ENCODE data around the gene TTF1.

The TTF1 gene

DNA sequence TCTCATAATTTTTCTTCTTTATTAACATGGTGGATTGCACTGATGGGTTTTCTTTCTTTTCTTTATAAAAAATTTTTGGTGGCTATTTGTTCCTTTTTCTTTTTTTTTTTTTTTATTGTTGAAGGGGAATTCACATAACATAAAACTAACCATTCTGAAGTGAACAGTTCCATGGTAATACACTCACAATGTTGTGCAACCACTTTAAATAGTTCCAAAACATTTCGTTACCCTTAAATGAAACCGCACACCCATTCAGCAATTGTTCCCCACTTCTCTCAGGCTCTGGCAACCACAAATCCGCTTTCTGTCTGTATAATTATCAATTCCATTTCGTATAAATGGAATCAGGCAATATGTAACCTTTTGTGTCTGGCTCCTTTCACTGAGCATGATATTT lies 40.2 kb downstream of the TTF1 start:
- DNase-seq (ENCODE audit: low read depth), result no peak

- DNase-seq (ENCODE audit: low read depth), result no peak
These were observed 40.7 kb downstream of the TTF1 start for GRCh38 chr9:132365986-132366385.

GRCh38 chr9:132364068-132364467 lies 42.6 kb downstream of the TTF1 start:
- DNase-seq (ENCODE audit: low read depth), result no peak

DNA sequence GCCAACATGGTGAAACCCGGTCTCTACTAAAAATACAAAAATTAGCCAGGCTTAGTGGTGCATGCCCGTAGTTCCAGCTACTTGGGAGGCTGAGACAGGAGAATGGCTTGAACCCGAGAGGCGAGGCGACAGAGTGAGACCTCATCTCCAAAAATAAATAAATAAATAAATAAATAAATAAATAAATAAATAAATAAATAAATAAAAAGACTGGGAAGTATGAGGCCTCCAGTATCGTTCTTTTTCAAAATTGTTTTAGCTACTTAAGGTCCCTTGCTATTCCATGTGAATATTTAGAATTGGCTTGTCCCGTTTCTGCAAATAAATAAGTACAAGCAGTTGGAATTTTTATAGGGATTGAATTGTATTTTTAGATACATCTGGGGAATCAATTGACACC lies 48.9 kb downstream of the TTF1 start:
- DNase-seq (ENCODE audit: low read depth), result no peak

GRCh38 chr9:132356324-132356924 lies 50.2 kb downstream of the TTF1 start:
- no peak for DNase-seq (ENCODE audit: low read depth)

DNA sequence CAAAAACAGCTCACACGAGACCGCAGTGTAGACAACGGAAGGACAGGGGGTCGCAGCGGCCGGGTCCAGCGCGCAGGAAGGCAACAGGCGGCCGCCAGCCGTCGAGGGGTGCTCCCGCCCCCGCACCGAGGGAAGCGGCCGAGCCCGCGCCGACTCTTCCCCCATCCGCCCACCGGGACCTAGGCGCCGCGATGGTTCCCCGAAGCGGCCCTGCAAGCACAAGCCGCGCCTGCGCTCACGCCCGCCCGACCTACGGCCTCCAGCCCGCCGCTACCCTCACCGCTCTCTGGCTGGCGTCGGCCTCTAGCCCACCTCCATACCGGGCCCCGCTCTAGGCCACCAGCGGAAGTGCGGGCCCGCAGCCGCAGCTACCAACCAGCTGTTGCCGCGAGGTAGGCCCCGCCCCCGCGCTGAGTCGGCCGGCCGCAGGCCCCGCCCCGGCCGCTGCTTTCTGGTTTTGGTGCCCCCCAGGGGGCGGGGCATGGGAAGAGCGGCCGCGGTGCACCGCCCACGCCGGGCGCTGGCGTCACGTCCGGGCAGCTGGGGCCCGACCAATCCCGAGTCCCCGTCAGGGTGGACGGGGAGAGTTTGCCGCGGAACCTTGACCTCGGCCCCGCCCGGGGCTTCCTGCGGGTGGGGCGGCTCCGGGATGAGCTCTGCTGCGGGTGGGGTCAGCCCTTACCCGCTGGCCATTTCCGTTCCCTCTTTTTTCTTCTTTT lies 51.8 kb downstream of the TTF1 start, which contains the start of gene SETX:
Gene SETX, minus strand, starts transcription at position 350 of the 719 bp plus-strand sequence. CDS start 5,558 bp downstream, outside the sequence.
- peak; percentile 97 for DNase-seq (ENCODE audit: low read depth)

DNA sequence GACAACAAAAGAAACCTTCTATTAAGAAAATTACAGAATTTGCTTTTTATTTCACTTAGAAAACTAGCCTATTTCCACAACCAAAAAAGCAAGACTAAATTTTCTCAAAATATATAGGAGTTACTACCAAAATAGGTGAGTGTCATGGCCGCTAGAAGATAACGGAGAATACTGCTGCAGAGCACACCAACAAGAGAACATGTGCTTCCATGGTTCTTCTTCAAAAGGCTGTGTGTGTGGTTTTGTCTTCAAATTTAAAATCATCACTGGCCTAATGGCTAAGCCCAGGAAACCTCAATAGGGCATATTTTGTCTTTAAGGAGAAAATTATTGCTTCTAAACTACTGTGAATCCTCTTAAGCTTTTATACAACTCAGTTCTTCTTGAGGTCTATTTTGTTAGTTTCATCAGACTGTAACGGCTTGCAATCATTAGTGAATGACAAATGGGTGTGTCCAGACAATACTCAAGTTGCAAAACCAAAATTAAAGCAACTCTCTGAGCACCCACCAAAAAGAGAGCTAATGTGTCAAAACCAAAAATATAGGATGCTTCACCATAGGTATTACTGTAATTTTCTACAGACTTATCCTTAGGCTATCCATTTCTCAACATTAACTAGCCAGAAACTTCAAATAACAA lies 55.1 kb downstream of the TTF1 start:
- no peak for DNase-seq (ENCODE audit: low read depth)

GRCh38 chr9:132350861-132351315 lies 55.8 kb downstream of the TTF1 start:
- no peak for DNase-seq (ENCODE audit: low read depth)

DNA sequence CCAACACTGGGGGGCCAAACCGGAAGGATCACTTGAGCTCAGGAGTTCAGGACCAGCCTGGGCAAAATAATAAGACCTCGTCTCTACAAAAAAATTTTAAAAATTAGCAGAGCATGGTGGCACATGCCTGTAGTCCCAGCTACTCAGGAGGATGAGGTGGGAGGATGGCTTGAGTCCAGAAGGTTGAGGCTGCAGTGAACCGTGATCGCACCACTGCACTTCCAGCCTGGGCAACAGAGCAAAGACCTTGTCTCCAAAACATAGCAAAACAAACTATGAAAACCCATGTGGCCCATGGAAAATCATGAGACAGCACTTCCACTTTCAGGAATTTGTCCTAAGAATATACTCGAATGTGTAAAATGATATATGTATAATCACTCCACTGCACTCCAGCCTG lies 58.0 kb downstream of the TTF1 start:
- DNase-seq (ENCODE audit: low read depth), result no peak

DNA sequence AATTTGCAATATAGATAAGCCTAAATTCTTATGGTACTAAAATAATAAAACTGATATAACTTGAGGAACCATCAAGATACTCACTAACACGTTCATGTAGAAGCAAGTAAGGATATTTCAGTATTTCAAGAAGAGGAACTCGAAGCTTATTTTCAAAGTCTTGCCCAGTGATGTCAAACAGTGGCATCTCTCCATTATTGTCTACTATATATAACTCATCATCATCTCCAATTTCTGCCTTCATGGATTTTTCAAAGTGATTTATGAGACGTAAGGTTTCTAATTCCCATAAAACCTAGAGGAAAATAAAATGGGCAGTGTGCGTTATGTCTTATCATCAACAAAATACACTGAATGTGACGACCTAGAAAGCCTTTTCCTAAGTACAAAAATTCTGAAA lies 60.5 kb downstream of the TTF1 start:
- DNase-seq (ENCODE audit: low read depth), result no peak

GRCh38 chr9:132341177-132341840 lies 65.3 kb downstream of the TTF1 start:
- DNase-seq (ENCODE audit: low read depth), result no peak

DNA sequence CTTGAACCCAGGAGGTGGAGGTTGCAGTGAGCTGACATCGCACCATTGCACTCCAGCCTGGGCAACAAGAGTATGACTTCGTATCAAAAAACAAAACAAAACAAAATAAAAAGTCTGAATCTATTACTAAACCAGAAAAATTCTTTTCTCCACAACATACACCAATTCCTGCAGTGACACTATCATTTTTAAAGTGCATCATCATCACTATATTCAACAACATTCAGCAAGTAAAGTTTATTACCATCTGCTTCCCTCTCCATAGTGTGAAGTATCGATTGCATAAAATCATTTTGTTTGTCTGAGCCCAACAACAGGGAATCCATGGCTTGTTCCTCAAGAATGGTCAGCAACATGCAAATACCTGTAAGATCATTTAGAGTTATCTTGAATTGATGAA lies 72.3 kb downstream of the TTF1 start:
- no peak for DNase-seq (ENCODE audit: low read depth)

DNA sequence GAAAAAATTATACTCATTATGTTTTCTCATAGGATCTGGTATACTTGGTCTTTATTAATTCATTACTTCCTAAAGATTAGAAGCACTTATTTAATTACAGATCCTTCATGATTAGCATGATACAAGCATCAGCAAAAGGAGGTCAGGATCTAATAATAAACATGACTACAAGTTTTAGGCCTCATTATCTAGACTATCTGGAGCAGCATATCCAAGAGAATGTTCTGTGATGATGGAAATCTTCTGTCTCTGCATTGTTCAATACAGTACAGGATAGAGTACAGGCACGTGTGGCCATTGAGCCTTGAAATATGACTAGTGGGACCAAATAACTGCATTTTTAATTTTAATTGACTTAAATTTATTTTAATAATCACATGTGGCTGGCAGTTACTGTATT lies 73.1 kb downstream of the TTF1 start:
- DNase-seq (ENCODE audit: low read depth), result no peak

DNA sequence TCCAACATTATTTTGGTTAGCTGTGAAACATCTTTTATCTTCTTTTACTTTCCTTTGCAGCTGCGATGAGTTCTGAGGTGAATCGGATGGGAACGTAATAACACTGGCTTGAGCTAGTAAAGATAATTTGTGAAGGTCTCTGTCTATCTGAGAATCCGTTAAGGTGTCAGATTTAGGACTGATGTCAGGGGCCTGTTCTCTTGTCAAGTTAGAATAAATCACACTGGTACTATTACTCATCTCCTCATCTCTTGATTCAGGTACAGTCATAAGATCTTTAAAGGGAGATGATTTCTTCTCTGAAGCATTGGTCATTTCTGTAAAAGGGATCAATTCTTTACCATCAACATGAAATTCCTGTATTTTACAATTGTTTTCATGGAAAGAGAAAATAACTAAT lies 78.1 kb downstream of the TTF1 start:
- DNase-seq (ENCODE audit: low read depth), result no peak

DNA sequence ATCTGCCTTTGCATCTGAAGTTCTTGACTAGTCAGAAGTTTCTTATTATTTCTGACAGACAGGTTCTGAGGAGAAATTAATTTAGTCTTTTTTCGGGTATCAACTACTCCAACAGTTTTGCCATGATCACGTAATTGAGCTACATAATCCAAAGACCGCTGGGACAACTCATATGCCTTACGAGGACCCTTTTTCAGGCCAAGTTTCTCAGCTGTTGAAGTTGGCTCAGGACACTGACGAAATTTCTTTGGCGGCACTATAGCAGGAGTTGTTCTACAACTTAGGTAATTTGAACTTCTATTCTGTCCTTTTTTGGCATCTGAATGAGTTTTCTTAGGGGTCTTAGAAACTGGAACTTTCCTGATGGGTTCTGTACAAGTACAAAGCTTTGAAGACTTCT lies 79.1 kb downstream of the TTF1 start:
- DNase-seq (ENCODE audit: low read depth), result no peak

All from activated gamma-delta T cell treated with anti-CD3 and anti-CD28 coated beads, Interleukin-2, amount 50 U/mL, for 16 hours (primary cell).